Activated T-helper 1 cell treated with anti-CD3 and anti-CD28 coated beads, Interleukin-12 subunit alpha, Interleukin-12 subunit beta, Interleukin-2, Interleukin-4 antibody, amounts not matched to agents 30 ng/mL and 10 ng/mL and 1 ng/mL, durations not matched to agents 14 hours and 24 hours and 36 hours (primary cell): ENCODE data around the gene ZNF32. TPM values are rescaled to one million over a fixed set of nuclear protein-coding genes. Genes with fewer than 3 reads are reported as not detected.

Experiments
- DNase-seq: peaks from one replicate; pipeline ENCODE4 v3.0.0; 2021; ENCODE audit warnings: low spot score
- H3K27ac Mint-ChIP-seq: one replicate; pipeline ENCODE4 v1.8.0; 2021; ENCODE audit warnings: mild to moderate bottlenecking, mixed read lengths
- H3K27me3 Mint-ChIP-seq: one replicate; pipeline ENCODE4 v1.8.0; 2022; ENCODE audit warnings: mild to moderate bottlenecking, moderate library complexity, mixed read lengths; ENCODE audit not compliant: insufficient read depth
- H3K36me3 Mint-ChIP-seq: one replicate; pipeline ENCODE4 v1.8.0; 2021; ENCODE audit warnings: low read depth, mixed read lengths
- H3K4me1 Mint-ChIP-seq: one replicate; pipeline ENCODE4 v1.8.0; 2021; ENCODE audit warnings: low read depth, mixed read lengths
- H3K4me3 Mint-ChIP-seq: one replicate; pipeline ENCODE4 v1.8.0; 2021; ENCODE audit warnings: mild to moderate bottlenecking, moderate library complexity, mixed read lengths
- H3K9me3 Mint-ChIP-seq: one replicate; pipeline ENCODE4 v1.8.0; 2021; ENCODE audit warnings: mixed read lengths
- intact Hi-C: fragments of 100-400 bp; cut with micrococcal nuclease; formaldehyde crosslinking; loops from one replicate; pipeline ENCODE4 v1.15.1; 2024
- total RNA-seq: library from RNA; stranded (reverse); gene quantifications from 2 replicates; pipeline ENCODE4 v1.2.3, GENCODE V29; 2022

Gene ZNF32, protein sequence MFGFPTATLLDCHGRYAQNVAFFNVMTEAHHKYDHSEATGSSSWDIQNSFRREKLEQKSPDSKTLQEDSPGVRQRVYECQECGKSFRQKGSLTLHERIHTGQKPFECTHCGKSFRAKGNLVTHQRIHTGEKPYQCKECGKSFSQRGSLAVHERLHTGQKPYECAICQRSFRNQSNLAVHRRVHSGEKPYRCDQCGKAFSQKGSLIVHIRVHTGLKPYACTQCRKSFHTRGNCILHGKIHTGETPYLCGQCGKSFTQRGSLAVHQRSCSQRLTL
- total RNA-seq, result 13.2 and 13.7 TPM in 2 replicates

- Mint-ChIP-seq H3K27me3 (peaks cover 11% of the 10 kb centered on the region), H3K36me3 (peaks cover 36% of the 10 kb centered on the region), H3K4me1 (peaks cover 11% of the 10 kb centered on the region), H3K9me3 (peaks cover 35% of the 10 kb centered on the region), H3K4me3 (peak within 1 kb of the TSS; percentile 89), H3K27ac (peak within 1 kb of the TSS; percentile 90)
- intact Hi-C loops, result loop anchor here (1.0 to 2.0 kb wide), 7 partner anchors 42 to 1096 kb away; partner anchors contain the start of genes BMS1, ZNF239, ZNF33B and ZNF485
- peak; percentile 78 for DNase-seq
These were observed at the start of gene ZNF32 for GRCh38 chr10:43648398-43649184. Gene ZNF32, minus strand, starts transcription at chr10:43648881. Its CDS starts 2,748 bp downstream, at chr10:43646133.

DNA sequence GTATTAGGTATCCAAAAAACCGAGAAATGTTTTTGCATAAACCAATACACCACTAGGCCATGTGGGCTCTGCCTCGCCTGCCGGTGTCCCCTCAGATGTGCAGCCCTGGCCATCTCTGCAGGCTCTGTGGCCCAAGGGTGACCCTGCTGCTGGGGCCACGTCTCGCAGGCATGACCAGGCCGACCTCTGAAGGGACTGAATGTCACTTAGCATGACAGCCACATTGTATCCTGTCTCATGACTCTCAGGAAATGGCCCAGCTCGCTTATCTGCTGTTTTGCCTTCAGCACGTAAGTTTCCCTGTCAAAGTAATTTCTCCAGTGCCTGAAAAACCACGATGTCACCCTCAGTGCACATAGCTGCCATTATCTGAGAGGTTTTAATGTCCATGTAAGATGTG is 49.5 kb upstream of the ZNF32 start:
- peaks cover 2% of the 10 kb centered on the region for H3K27me3 Mint-ChIP-seq
- DNase-seq, result no peak
- no peaks in the 10 kb centered on the region for H3K36me3 Mint-ChIP-seq
- H3K4me3 Mint-ChIP-seq, result no peak overlapping the region
- no peaks in the 10 kb centered on the region for H3K9me3 Mint-ChIP-seq
- no peak overlapping the region for H3K27ac Mint-ChIP-seq
- no peaks in the 10 kb centered on the region for H3K4me1 Mint-ChIP-seq
- intact Hi-C loops, result no loop called here

GRCh38 chr10:43696909-43697483 is 48.3 kb upstream of the ZNF32 start:
- intact Hi-C loops, result no loop called here
- no peaks in the 10 kb centered on the region for H3K36me3 Mint-ChIP-seq
- no peak overlapping the region for H3K27ac Mint-ChIP-seq
- DNase-seq, result no peak
- no peaks in the 10 kb centered on the region for H3K4me1 Mint-ChIP-seq
- peaks cover 10% of the 10 kb centered on the region for H3K27me3 Mint-ChIP-seq
- no peaks in the 10 kb centered on the region for H3K9me3 Mint-ChIP-seq
- no peak overlapping the region for H3K4me3 Mint-ChIP-seq

- intact Hi-C loops, result no loop called here
- Mint-ChIP-seq H3K27me3 (peaks cover 19% of the 10 kb centered on the region), H3K27ac (no peak overlapping the region), H3K4me1 (no peaks in the 10 kb centered on the region), H3K4me3 (no peak overlapping the region), H3K36me3 (no peaks in the 10 kb centered on the region), H3K9me3 (no peaks in the 10 kb centered on the region)
- no peak for DNase-seq
These were observed 47.0 kb upstream of the ZNF32 start for GRCh38 chr10:43695730-43696129.

DNA sequence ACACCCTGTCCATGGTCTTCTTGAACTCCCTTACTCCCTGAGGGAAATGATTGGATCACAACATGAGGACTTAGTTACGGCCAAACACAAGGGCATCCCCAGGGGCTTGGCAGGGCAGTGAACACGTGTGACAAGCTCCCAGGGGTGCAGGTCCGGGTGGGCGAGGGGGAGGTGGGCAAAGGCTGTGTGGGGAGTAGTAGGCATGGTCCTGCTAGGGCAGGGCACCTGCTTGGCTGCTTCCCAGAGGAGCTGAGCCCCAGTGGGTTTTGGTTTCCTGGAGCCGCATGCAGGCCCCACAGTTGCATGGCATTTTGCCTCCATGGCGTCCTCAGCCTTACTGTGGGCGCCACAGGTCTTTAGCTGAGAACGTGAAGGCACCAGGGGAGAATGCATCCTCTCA is 46.6 kb upstream of the ZNF32 start:
- Mint-ChIP-seq H3K27me3 (peaks cover 21% of the 10 kb centered on the region), H3K4me3 (no peak overlapping the region), H3K4me1 (no peaks in the 10 kb centered on the region), H3K27ac (no peak overlapping the region), H3K36me3 (no peaks in the 10 kb centered on the region), H3K9me3 (no peaks in the 10 kb centered on the region)
- intact Hi-C loops, result no loop called here
- no peak for DNase-seq

GRCh38 chr10:43694526-43694925 is 45.8 kb upstream of the ZNF32 start:
- Mint-ChIP-seq H3K9me3 (no peaks in the 10 kb centered on the region), H3K4me1 (no peaks in the 10 kb centered on the region), H3K27ac (no peak overlapping the region), H3K36me3 (no peaks in the 10 kb centered on the region), H3K4me3 (no peak overlapping the region), H3K27me3 (peaks cover 24% of the 10 kb centered on the region)
- intact Hi-C loops, result loop anchor here (5.0 kb wide), 1 partner anchor 123 kb away; no protein-coding TSS in a partner anchor
- no peak for DNase-seq

DNA sequence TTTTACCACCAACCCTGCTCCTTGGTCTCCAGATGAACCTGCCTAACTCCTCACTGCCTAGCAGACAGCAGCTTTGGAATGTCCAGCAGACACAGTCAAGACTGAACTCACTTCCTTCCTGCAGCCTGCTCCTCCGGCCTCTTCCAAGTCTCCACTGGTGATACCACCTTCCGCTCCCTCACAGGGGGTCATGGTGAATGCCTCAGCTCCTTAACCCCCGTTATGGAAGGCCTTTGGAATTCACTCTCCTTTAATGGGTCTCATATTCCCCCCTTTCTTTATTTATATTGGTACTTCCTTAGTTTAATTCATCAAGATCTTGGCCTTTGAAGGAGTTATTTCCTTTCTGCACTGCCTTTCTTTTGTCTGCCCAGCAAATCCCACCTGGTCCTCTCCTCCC is 44.9 kb upstream of the ZNF32 start:
- H3K36me3 Mint-ChIP-seq, result no peaks in the 10 kb centered on the region
- intact Hi-C loops, result loop anchor here (5.0 kb wide), 1 partner anchor 124 kb away; no protein-coding TSS in a partner anchor
- no peaks in the 10 kb centered on the region for H3K9me3 Mint-ChIP-seq
- DNase-seq, result no peak
- no peaks in the 10 kb centered on the region for H3K4me1 Mint-ChIP-seq
- H3K27ac Mint-ChIP-seq, result no peak overlapping the region
- peaks cover 26% of the 10 kb centered on the region for H3K27me3 Mint-ChIP-seq
- no peak overlapping the region for H3K4me3 Mint-ChIP-seq

- no peaks in the 10 kb centered on the region for H3K9me3 Mint-ChIP-seq
- no peak overlapping the region for H3K27ac Mint-ChIP-seq
These were observed 43.6 kb upstream of the ZNF32 start for GRCh38 chr10:43692051-43692825.

DNA sequence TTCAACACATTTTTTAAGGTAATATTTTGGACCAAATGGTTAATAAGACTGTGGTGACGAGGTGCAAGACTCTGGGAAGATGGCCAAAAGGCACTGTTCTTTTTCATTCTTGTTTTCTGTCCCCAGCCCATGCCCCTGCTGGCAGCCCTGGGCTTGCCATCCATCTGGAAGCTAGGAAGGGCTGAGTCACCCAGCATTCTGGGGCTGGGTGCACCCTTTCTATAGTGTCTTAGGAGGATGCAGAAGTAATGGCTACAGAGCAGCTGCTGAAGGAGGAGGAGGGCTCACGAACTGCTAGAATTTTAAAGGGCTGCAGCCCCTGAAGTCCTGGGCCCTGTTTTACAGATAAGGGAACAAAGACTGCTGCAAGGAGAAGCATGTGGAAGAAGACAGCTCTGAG is 42.8 kb upstream of the ZNF32 start:
- no peak for DNase-seq
- intact Hi-C loops, result loop anchor here (2.0 to 5.0 kb wide), 2 partner anchors 93 to 126 kb away; no protein-coding TSS in a partner anchor
- Mint-ChIP-seq H3K4me1 (no peaks in the 10 kb centered on the region), H3K27me3 (peaks cover 34% of the 10 kb centered on the region), H3K4me3 (no peak overlapping the region), H3K36me3 (no peaks in the 10 kb centered on the region), H3K27ac (no peak overlapping the region), H3K9me3 (no peaks in the 10 kb centered on the region)

More at GRCh38 chr10:43692051-43692825, 43.6 kb upstream of the ZNF32 start:
- H3K36me3 Mint-ChIP-seq, result no peaks in the 10 kb centered on the region
- H3K4me1 Mint-ChIP-seq, result no peaks in the 10 kb centered on the region
- peaks cover 31% of the 10 kb centered on the region for H3K27me3 Mint-ChIP-seq
- intact Hi-C loops, result loop anchor here (5.0 kb wide), 1 partner anchor 125 kb away; no protein-coding TSS in a partner anchor
- no peak for DNase-seq
- H3K4me3 Mint-ChIP-seq, result no peak overlapping the region

DNA sequence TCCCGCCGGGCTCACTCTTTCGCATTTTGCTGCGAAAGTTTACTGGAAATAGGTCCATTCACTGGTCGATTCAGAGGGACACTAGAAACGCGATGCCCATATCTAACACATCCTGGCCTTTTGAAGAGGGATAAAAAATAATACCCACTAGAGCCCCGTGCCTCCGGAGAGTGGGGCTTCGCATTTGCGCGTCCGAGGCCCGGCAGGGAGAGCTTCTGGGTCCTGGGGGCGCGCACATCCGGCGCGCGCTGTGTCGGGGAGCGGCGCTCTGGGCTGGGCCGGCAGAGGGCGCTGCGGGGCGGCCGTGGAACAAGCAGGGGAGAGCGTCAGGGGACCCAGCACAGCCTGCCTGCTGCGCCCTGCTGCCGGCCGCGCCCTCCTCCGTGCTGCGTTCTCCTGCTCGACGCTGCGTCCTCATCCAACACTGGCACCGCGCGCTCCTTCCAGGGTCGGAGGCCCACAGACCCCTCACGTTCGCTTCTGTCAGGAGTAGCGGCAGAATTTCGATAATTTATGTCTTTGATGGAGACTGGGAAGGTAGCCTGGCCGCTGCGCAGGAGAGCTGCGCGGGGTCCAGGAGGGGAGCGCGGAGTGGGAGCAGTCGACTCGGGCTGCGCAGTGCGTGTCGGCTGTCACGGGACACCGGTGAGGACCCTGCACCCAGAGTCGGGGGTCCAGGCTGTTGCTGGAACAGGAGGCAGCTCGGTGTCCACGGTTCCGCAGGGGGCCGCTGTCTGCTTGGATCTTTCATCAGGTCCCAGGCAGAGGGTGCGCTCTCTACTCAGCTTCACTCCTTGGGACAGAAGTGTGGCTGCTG is 41.5 kb upstream of the ZNF32 start:
- Mint-ChIP-seq H3K27me3 (peaks cover 34% of the 10 kb centered on the region), H3K9me3 (no peaks in the 10 kb centered on the region), H3K4me3 (peak overlapping the region; percentile 82), H3K4me1 (no peaks in the 10 kb centered on the region), H3K27ac (peak overlapping the region; percentile 5), H3K36me3 (no peaks in the 10 kb centered on the region)
- intact Hi-C loops, result loop anchor here (1.0 to 5.0 kb wide), 6 partner anchors 19 to 696 kb away; no protein-coding TSS in a partner anchor
- peak; percentile 79 for DNase-seq

DNA sequence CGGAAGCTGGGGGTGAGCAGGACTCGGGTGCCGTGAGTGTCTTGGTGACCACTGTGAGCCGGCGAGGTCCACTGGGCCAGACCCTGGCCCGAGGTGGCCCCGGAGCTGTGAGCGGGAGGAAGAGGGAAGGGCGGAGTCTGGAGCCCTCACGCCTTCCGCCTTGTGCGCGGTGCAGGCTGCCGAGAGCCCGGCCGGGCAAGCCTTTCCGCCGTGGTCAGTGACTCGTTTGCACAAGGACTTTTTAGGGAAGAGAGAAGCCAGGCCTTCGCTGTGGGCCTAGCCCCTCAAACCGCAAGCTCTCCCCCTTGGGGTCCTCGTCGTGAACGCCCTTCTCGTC is 40.9 kb upstream of the ZNF32 start:
- Mint-ChIP-seq H3K27me3 (peaks cover 34% of the 10 kb centered on the region), H3K4me1 (no peaks in the 10 kb centered on the region), H3K9me3 (no peaks in the 10 kb centered on the region), H3K27ac (peak overlapping the region; percentile 5), H3K36me3 (no peaks in the 10 kb centered on the region), H3K4me3 (peak overlapping the region; percentile 82)
- peak; percentile 5 for DNase-seq
- intact Hi-C loops, result no loop called here

DNA sequence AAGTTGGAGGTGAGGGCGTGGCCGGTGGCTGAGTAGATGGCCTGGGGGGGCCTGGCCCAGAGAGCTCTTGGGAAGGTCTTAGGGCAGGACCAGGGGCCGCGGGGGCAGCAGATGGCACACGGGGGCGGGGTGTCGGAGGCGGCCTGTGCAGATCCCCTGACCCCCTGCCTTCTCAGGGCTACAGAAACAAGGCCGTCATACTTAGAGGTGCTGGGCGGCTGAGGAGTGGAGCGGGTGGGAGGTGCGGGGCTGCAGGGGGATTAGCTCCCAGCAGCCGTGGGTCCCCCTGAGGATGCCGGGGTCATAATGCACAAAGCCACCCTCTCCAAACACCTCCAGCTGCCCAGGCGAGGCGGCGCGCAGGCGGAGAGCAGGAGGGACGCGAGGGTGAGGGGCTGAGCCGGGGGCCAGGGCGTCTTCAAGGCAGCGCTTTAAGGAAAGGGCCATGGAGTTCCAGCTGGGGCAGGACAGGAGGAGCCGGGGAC is 40.4 kb upstream of the ZNF32 start:
- H3K9me3 Mint-ChIP-seq, result no peaks in the 10 kb centered on the region
- H3K27me3 Mint-ChIP-seq, result peaks cover 34% of the 10 kb centered on the region
- H3K4me1 Mint-ChIP-seq, result no peaks in the 10 kb centered on the region
- peak overlapping the region; percentile 82 for H3K4me3 Mint-ChIP-seq
- no peaks in the 10 kb centered on the region for H3K36me3 Mint-ChIP-seq
- intact Hi-C loops, result no loop called here
- H3K27ac Mint-ChIP-seq, result no peak overlapping the region
- no peak for DNase-seq
